GM19397 (cell line): ENCODE measurements around the gene C6orf52.
"Not testable (repeated sequence)": the region's sequence is repeated elsewhere in the genome, so short reads cannot be mapped to it uniquely, and the experiment has no call there.

Experiments
- ATAC-seq: cut with Tn5 transposase; IDR thresholded peaks from one replicate; pipeline ENCODE4 v1.9.1; 2021; ENCODE audit warnings: mild to moderate bottlenecking, moderate library complexity; ENCODE audit not compliant: unreplicated experiment

C6orf52 gene

DNA sequence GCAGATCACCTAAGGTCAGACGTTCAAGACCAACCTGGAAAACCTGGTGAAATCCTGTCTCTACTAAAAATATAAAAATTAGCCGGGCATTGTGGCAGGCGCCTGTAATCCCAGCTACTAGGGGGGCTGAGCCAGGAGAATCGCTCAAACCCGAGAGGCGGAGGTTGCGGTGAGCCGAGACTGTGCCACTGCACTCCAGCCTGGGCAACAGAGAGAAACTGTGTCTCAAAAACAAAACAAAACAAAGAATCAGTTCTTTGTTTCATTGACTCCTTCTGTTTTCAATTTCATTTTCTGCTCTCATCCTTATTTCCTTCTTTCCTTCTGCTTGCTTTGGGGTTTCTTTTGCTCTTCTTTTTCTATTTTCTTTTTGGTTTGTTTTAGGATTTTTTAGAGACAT lies 19.5 kb upstream of the C6orf52 start:
- ATAC-seq = no peak

DNA sequence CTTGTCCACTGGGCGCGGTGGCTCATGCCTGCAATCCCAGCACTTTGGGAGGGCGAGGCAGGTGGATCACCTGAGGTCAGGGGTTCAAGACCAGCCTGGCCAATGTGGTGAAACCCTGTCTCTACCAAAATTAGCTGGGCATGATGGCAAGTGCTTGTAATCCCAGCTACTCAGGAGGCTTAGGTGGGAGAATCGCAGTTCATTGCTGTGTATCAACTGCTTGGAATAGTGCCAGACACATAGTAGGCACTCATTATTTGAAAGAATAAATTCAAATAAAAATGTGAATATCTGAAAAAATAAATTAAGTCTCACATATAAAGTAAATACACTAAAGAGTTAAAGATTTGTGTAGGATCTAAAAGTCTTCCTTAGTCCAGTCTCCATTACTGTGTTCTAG lies 2.2 kb upstream of the C6orf52 start:
- no peak for ATAC-seq

DNA sequence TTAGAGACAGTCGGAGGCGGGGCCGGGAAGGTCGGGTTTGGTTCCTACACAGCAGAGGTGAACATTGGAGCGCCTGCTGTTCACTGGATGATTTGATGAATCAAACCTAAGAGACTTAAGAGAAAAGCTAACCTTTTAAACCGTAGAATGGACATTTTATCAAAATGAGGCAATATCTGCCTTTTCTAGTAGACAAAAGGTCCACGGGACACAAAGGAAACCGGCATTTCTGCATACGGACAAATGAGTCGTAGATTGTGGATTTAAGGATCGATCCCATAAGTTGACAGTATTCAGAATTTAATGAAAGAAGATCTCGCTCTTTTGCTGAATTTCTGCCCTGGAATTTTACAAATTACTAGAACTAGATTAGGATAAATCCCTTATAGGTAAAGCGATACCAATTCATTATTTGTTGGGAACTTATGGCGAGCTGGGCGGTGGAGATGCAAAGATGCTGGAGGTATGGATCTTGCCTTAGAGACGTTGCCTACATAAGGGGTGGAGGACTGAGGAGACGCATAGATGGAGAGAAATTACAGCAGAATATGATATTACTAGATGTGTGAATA lies 756 bp upstream of the C6orf52 start:
- ATAC-seq = no peak

DNA sequence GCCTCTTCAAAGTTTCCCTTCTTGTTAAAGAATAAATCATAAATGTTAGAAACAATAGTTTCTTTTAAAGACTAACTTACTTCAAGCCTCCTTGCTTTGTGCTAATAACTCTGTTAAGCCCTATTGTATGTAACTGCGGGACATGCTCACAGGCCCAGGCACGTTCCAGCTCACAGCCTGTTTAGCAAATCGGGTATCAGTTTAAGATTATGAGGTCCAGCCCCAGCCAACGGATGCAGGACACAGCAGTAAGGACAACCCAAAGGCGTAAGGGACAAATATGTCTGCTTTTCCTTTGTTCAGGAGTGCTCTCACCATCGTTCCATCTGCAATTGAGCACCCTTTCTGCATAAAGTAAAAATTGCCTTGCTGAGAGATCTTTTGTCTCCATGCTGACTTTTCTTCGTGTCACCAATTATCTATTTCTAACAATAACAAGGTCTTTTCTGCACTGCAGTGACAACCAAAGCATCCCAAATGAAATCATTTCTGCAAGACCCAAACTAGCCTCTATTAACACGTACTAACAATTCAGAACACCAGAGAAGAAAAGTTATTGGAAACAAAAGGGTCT lies 1.4 kb downstream of the C6orf52 start:
- ATAC-seq = no peak

DNA sequence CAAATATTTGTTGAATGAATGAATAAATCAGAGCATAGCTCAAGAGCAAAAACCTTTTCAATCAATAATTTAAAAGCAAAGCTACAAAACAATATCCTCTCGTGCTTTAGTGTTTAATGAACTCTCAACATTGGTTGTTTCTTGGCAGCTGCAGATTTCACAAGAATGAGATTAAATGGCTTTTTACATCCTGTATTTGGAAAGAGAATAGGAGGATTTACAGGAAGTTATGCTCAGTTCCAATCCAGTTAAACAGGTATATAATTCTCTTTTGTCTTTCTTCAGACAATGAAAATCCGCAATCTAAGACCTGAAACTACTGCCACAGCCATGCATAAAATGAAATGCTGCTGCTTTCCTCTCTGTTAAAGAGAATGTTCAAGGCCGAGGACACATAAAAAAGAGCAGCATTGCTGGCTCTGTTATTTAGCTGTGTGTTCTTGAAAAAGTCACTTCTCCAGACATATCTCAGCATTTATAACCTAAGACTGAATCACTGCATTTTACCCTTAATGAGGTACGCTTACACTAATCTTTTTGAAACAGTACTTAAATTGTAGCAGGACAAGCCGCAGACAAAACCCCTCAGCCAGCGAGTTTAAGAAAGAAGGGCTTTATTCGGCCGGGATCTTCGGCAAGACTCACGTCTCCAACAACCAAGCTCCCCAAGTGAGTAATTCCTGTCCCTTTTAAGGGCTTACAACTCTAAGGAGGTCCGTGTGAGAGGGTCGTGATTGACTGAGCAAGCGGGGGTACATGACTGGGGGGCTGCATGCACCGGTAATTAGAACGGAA lies 3.6 kb downstream of the C6orf52 start:
- no peak for ATAC-seq

DNA sequence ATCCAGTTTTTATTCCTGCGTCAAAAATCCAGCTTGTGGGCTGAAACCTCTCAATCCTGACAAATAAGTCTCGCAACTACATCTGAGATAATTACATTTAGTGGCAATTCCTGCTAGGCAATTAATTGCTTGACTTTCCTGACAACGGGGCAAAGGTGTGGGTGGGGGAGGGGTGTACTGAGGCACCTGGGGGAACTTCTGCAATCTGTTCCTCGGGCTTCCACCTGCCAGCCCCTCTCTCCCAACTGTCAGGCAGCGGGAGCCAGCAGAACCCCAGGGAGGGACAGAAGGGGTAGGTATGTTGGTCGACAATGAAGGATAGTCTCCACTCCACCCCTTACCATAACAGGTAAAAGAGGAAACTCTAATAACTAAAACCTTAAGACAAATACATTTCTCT lies 6.8 kb downstream of the C6orf52 start:
- no peak for ATAC-seq

DNA sequence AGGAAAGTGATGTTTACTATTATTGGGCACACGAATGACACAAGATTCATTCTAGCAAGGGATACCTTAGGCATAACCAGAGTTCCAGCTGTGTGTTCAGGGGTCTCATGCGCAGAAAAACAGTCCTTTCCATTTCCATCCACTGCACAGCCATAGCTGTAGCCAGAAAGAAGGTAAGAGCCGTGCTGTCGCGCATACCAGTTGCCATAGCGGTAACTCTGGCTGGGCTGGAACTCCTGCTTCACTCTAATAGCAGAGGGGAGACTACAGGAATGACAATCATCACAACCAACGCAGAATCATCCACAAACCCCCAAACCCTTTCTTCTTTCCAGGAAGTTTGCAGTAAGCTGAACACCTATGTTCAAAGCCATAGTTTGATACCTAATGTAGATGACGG lies 7.5 kb downstream of the C6orf52 start:
- ATAC-seq = no peak

DNA sequence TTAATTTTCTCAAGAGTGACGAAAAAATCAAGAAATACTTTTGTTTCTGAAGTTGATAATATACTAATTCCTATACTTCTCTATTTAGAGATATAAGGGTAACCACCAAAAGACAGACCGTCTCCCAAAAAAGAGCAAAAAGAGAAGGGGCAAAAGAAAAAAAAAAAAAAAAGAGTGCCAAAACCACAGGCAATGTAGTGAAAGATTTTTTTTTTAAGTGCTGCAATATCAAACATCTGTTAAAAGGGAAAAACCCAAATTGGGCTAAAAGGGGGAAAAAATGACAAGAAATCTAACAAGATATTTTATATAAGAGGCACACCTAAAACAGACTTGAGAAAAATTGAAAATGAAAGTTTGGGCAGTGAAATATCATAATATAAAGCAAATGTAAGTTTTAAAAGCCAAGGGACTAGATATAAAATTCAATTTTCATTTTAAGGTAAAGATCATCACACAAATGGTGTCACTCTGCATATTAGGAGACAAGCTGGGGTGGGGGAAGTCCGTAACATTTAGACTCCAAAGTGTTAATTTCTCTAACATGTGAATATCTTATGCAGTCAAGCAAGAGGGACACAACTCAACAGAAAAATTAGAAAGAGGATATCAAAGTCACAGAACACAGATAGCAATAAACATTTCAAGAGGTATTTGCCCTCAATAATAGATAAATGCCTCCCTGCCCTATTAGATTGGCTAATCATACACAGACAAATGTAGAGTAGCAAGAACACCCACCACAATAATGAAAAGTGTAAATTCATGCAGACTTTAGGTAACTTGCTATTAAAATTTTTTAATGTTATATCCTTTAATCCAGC lies 9.1 kb downstream of the C6orf52 start:
- ATAC-seq = no peak

DNA sequence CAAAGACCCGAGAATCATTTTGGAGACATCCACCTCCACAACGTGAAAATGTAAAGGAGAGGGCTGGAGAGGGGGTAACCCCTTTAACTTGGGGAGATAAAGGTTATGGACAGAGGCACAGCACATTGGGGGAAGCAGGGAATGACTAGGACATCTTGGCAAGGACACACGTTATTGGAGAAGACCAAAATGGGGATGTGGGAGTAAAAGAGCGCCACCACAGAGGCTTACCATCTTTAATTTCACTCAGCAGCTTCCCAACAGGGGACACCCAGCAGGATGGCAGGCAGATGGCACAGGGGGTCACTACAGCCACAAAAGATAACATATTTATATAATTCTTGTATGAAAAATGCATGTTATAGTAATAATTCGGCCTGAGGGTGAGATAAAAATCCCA lies 9.8 kb downstream of the C6orf52 start:
- no peak for ATAC-seq

DNA sequence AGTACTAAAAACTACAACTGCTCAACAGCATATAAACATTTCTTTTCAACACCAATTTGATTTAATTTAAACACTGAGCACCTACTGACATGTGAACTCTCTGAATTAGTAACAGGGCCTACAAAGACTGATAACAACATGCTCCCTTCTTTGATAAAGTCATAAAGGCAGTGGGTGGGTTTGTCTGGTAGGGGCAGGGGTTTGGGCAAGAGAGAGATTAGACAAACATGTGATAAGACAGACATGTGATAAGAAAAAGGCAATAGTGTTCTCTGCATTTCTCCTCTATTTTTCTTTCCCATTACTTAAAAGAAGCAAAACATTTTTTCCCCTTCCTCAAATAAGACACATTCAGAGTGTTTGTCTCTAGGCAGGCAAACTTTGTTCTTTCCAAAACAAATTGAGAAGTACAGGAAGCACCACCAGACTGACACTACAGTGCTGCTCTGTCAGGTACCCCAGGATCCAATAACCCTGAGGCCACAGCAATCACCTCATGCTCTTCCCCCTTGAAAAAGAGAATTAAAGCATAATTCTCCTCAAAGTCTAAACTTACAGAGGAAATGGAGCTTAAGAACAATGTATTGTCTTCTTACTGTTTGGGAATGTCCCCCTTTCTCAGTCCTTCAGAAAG lies 11.9 kb downstream of the C6orf52 start:
- ATAC-seq = no peak

DNA sequence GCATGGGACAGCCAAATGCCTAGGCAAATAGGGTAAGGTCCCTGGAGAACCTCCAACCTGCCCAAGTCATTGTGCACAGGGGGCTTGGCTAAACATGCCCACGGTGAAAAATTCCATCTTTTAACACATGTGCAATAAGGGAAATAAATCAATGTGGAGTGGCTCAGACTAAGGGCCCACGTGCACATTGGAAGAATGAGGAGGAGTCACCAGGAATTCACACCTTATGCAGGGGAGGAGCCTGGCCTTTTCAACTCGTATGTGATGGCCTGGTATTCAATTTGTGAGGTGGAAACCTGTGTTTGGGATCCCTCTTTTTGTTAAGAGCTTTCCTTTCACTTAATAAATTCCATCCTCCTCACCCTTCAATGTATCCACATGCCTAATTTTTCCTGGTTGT lies 12.6 kb downstream of the C6orf52 start:
- no peak for ATAC-seq

DNA sequence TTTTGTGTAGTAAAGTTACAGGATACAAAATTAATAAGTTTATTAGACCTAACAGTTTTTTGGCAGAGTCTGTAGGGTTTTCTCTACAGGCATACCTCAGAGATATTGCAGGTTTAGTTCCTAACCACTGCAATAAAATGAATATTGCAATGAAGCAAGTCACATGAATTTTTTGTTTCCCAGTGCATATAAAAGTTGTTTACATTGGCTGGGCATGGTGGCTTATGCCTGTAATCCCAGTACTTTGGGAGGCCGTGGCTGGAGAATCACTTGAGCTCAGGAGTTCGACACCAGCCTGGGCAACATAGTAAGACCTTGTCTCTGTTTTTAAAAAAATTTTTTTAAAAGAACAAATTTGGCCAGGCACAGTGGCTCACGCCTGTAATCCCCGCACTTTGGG lies 16.0 kb downstream of the C6orf52 start:
- no peak for ATAC-seq

DNA sequence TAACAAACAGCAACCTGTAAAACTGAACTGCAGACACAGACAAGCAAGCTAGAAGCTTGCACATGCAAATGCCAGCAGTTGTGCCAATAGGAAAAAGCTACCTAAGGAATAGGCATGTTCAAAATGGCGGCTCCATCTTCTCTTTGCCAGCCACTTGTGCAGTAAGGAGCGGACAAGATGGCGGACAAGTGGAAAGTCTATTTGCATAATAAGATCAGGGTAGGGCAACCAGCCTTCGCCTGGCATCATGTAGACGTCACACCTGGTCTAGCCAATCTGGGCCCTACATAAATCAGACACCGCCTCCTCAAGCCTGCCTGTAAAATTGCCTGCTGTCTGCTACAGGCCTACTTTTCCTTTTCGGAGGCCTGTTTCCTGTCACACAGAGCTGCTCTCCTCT lies 18.0 kb downstream of the C6orf52 start:
- ATAC-seq = no peak

DNA sequence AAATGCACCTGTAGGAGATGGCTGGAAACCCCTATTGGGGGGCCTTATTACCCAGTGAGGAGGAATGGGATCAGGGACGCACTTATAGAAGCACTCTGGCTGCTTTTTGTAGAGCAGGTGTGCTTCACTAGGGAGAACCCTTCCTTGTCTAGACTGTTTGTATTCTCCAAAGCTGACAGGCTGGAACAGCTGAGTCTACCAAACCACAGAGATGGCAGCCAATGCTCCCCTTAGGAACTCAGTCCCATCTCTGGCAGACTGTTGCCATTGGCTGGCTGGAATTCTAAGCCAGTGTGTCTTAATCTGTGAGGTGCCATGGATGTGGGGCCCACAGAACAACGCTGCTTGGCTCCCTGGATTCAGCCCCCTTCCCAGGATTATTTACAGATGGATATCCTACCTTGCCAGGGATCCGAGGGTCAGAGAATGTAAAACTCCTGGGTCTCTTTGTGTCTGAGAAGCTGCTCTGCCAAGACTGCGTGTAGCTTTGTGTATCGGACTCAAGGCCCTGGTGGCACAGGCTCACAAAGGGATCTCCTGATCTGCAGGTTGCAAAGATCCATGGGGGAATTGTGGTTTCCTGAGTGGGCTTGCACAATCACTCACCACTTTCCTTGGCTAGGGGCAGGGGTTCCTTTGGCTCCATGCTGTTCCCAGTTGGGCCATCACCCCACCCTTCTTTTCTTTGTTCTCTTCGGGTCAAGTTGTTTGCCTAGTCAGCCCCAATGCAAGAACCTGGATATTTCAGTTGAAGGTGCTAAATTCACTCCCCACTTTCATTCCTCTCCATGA lies 26.1 kb downstream of the C6orf52 start:
- ATAC-seq = no peak

DNA sequence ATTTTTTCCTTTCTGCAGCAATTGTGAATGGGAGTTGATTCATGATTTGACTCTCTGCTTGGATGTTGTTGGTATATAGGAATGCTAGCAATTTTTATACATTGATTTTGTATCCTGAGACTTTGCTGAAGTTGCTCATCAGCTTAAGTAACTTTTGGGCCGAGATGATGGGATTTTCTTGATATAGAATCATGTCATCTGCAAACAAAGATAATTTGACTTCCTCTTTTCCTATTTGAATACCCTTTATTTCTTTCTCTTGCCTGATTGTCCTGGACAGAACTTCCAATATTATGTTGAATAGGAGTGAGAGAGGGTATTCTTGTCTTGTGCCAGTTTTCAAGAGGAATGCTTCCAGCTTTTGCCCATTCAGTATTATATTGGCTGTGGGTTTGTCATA lies 28.8 kb downstream of the C6orf52 start:
- ATAC-seq = not testable (repeated sequence)

DNA sequence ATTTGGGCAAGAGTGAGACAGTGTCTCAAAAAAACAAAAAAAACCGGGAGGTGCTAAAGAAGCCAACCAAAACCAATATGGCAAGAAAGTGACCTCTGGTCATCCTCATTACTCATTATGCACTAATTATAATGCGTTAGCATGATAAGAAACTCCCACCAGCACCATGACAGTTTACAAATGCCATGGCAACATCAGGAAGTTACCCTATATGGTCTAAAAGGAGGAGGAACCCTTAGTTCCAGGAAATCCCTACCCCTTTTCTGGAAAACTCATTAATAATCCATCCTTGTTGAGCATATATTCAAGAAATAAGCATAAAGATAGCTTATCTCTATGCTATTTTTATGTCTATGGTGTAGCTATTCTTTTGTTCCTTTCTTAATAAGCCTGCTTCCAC lies 31.7 kb downstream of the C6orf52 start:
- no peak for ATAC-seq

DNA sequence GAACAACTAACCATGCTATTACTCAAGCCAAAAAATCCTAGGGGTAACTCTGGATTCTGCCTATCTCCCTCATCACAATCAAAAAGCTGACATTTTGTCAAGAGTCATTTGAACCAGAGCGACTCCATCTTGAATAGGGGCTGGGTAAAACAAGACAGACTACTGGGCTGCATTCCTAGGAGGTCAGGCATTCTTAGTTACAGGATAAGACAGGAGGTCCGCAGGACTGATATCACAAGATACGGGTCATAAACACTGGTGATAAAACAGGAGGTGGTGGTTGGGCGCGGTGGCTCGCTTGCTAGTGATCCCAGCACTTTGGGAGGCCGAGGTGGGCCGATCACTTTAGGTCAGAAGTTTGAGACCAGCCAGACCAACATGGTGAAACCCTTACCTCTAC lies 32.2 kb downstream of the C6orf52 start:
- no peak for ATAC-seq

DNA sequence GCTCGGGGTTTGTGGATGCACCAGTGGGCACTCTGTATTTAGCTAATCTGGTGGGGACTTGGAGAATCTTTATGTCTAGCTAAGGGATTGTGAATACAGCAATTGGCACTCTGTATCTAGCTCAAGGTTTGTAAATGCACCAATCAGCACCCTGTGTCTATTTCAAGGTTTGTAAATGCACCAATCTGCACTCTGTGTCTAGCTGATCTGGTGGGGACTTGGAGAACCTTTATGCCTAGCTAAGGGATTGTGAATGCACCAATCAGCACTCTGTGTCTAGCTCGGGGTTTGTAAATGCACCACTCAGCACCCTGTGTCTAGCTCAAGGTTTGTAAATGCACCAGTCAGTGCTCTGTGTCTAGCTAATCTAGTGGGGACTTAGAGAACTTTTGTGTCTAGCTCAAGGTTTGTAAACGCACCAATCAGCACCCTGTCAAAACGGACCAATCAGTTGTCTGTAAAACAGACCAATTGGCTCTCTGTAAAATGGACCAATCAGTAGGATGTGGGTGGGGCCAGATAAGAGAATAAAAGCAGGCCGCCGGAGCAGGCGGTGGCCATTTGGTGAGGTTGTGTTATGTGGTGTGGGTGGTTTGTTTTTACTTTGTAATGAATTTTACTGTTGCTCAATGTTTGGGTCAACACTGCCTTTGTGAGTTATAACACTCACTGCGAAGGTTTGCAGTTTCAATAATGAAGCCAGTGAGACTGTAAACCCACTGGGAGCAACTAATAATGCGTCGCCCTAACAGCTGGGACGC lies 33.8 kb downstream of the C6orf52 start:
- ATAC-seq = not testable (repeated sequence)

DNA sequence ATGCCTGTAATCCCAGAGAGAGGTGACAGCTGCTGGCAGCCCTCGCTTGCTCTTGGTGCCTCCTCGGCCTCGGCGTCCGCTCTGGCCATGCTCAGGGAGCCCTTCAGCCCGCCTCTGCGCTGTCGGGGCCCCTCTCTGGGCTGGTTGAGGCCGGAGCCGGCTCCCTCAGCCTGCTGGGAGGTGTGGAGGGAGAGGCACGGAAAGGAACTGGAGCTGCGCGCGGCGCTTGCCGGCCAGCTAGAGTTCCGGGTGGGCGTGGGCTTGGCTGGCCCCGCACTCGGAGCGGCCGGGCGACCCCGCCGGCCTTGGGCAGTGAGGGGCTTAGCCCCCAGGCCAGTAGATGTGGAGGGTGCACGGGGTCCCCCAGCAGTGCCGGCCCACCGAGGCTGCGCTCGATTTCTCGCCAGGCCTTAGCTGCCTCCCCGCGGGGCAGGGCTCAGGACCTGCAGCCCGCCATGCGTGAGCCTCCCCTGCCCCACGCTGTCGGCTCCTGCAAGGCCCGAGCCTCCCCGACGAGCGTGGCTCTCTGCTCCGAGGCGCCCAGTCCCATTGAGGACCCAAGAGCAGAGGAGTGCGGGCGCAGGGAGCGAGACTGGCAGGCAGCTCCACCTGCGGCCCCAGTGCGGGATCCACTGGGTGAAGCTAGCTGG lies 34.6 kb downstream of the C6orf52 start:
- ATAC-seq = no peak
